Activated naive CD8-positive, alpha-beta T cell treated with anti-CD3 and anti-CD28 coated beads, Interleukin-2, amount 10 ng/mL, durations not matched to agents 7 days and 5 days (primary cell): ENCODE results near the gene RAB11B. TPM values are rescaled to one million over a fixed set of nuclear protein-coding genes. Genes with fewer than 3 reads are reported as not detected.

Experiments
- ATAC-seq: fragments of 150-1000 bp; cut with Tn5 transposase; one replicate; pipeline ENCODE4 v1.10.0; 2021; ENCODE audit warnings: low read depth, moderate library complexity
- POLR2A ChIA-PET: fragments of 350-600 bp; sonication (Branson Sonifier 250); formaldehyde crosslinking; loops from one replicate; lab custom pipeline; 2021; ENCODE audit warnings: antibody characterized with exemption; lab: Charles Lee
- DNase-seq: peaks from one replicate; pipeline ENCODE4 v3.0.0; 2021
- H3K27ac Mint-ChIP-seq: one replicate; pipeline ENCODE4 v1.8.0; 2022; ENCODE audit warnings: mild to moderate bottlenecking, mixed read lengths
- H3K27me3 Mint-ChIP-seq: one replicate; pipeline ENCODE4 v1.8.0; 2022; ENCODE audit warnings: mild to moderate bottlenecking, moderate library complexity, mixed read lengths
- H3K36me3 Mint-ChIP-seq: one replicate; pipeline ENCODE4 v1.8.0; 2021; ENCODE audit warnings: mild to moderate bottlenecking, mixed read lengths
- H3K4me1 Mint-ChIP-seq: one replicate; pipeline ENCODE4 v1.8.0; 2021; ENCODE audit warnings: mixed read lengths
- H3K4me3 Mint-ChIP-seq: one replicate; pipeline ENCODE4 v1.8.0; 2022; ENCODE audit warnings: mild to moderate bottlenecking, moderate library complexity, mixed read lengths
- H3K9me3 Mint-ChIP-seq: one replicate; pipeline ENCODE4 v1.8.0; 2021; ENCODE audit warnings: mixed read lengths
- total RNA-seq, 2 experiments: library from RNA; stranded (reverse); gene quantifications; one replicate each; pipeline ENCODE4 v1.2.3, GENCODE V29; 2021

The RAB11B gene
- total RNA-seq, 2 experiments from 2014 or later, result 98.8 to 103 TPM

DNA sequence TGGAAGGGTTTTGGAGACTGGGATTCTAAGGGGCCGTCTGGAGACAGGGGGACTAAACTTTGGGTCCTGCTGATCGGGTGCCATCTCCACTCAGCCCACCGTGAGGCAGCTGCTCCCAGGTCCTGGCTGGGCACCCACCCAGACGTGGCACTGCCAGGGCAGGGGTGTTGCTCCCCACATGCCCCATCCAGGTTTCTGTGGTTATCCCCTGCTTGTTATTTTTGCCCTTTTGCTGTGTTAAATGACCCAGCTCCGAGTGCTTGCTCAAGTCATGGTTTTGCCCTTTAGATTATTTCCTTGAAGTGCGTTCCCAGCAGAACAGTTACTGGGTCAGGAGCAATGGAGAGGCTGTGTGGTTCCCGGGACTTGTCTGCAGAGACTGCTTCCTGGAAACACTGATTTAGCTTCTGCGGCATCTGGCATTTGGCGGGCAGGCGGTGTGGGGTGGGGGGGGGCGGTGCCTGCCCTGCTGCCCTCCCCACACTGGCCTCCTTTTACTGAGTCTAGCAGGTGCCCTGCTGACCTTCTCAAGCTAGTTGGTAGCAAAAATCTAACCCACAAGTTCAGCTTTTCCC is 1.9 kb downstream of the RAB11B start:
- Mint-ChIP-seq H3K27ac (peak overlapping the region; percentile 80), H3K4me3 (peak overlapping the region; percentile 72), H3K36me3 (peaks cover 7% of the 10 kb centered on the region), H3K27me3 (no peaks in the 10 kb centered on the region), H3K4me1 (peaks cover 27% of the 10 kb centered on the region), H3K9me3 (no peaks in the 10 kb centered on the region)
- POLR2A ChIA-PET, result interaction anchor here (0.6 to 1.5 kb wide), 5 partner anchors 21 to 272 kb away, joined by 3 to 6 read pairs (median 3); partner anchors contain the start of genes KANK3 and MARCHF2
- ATAC-seq (no peak), DNase-seq (no peak)

- ATAC-seq (no peak), DNase-seq (no peak)
- POLR2A ChIA-PET, result interaction anchor here (1.1 to 1.4 kb wide), 2 partner anchors 20 to 29 kb away, joined by 3 to 4 read pairs; partner anchors contain the start of genes ANGPTL4 and MARCHF2
- H3K27me3 Mint-ChIP-seq, result no peaks in the 10 kb centered on the region
- no peak overlapping the region for H3K4me3 Mint-ChIP-seq
- H3K4me1 Mint-ChIP-seq, result peaks cover 31% of the 10 kb centered on the region
- H3K27ac Mint-ChIP-seq, result peak overlapping the region; percentile 21
- H3K36me3 Mint-ChIP-seq, result peaks cover 3% of the 10 kb centered on the region
- H3K9me3 Mint-ChIP-seq, result no peaks in the 10 kb centered on the region
Observed at GRCh38 chr19:8393192-8393870, 3.2 kb downstream of the RAB11B start.

- ATAC-seq, result no peak
- H3K27ac Mint-ChIP-seq, result no peak overlapping the region
- H3K4me3 Mint-ChIP-seq, result no peak overlapping the region
- H3K36me3 Mint-ChIP-seq, result peaks cover 3% of the 10 kb centered on the region
- DNase-seq, result no peak
- H3K9me3 Mint-ChIP-seq, result no peaks in the 10 kb centered on the region
- POLR2A ChIA-PET, result interaction anchor here (0.9 to 1.4 kb wide), 3 partner anchors 19 to 40 kb away, joined by 3 to 4 read pairs (median 3); partner anchors contain the start of genes ANGPTL4 and MARCHF2
- H3K4me1 Mint-ChIP-seq, result peaks cover 31% of the 10 kb centered on the region
- H3K27me3 Mint-ChIP-seq, result no peaks in the 10 kb centered on the region
Observed at GRCh38 chr19:8393871-8394250, 3.7 kb downstream of the RAB11B start.

DNA sequence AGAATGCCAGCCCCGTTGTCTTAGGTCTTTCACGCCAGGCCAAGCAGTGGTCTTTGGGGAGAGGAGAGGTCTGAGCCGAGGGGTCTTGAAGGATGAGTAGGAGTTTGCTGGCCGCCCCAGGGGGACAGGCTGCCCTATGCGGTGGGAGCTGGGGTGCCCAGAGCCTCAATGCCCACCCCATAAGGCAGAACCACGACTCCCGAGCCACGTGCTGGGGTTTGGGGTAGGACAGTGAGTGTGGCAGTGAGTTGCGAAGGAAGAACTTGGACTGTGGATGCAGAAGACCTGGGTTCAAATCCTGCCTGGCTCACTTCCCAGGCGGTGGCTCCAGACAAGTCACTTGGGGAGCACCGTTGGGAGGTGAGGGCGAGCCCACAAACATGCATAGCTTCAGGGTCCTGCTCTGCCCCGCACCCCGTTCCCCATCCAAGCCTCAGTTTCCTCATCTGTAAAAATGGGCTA is 5.5 kb downstream of the RAB11B start:
- POLR2A ChIA-PET, result interaction anchor here (0.7 kb wide), 1 partner anchor 185 kb away, joined by 4 read pairs; no protein-coding TSS in a partner anchor
- H3K27ac Mint-ChIP-seq, result no peak overlapping the region
- ATAC-seq (no peak), DNase-seq (no peak)
- H3K9me3 Mint-ChIP-seq, result no peaks in the 10 kb centered on the region
- no peak overlapping the region for H3K4me3 Mint-ChIP-seq
- peaks cover 4% of the 10 kb centered on the region for H3K36me3 Mint-ChIP-seq
- peaks cover 31% of the 10 kb centered on the region for H3K4me1 Mint-ChIP-seq
- H3K27me3 Mint-ChIP-seq, result no peaks in the 10 kb centered on the region

- ATAC-seq (no peak), DNase-seq (no peak)
- H3K36me3 Mint-ChIP-seq, result peaks cover 4% of the 10 kb centered on the region
- no peaks in the 10 kb centered on the region for H3K27me3 Mint-ChIP-seq
- peaks cover 28% of the 10 kb centered on the region for H3K4me1 Mint-ChIP-seq
- H3K4me3 Mint-ChIP-seq, result no peak overlapping the region
- no peak overlapping the region for H3K27ac Mint-ChIP-seq
- POLR2A ChIA-PET, result interaction anchor here (0.7 kb wide), 1 partner anchor 185 kb away, joined by 4 read pairs; no protein-coding TSS in a partner anchor
- H3K9me3 Mint-ChIP-seq, result no peaks in the 10 kb centered on the region
Observed at GRCh38 chr19:8396185-8396562, 6.0 kb downstream of the RAB11B start.

DNA sequence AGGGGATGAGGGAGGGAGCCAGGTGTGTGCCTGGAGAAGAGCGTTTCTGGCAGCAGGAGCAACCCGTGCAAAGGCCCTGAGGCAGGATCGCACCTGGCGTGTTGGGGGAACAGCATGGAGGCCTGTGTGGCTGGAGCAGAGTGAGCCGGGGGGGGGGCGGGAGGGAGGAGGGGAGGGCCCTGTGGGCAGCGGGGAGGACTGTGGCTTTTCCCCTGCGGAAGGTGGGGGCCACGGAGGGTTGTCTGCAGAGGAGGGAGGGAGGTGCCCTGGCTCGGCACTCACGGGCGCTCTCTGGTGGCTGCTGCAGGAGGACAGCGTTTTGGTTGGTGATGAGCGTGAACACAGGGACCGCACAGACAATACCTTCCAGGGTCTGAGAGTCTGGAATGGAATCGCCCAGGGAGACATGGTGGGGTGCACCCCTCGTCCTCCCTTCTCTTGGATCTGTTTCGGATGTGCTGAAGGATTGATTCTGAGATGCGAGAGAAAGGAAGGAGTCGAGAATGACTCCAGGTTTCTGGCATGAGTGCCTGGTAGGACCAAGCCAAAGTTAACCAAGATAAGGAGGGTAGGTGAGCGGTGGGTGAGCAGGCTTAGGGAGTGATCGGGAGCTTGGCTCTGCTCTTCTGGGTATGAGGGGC is 6.5 kb downstream of the RAB11B start:
- no peaks in the 10 kb centered on the region for H3K27me3 Mint-ChIP-seq
- peaks cover 26% of the 10 kb centered on the region for H3K4me1 Mint-ChIP-seq
- peak; percentile 87 for ATAC-seq

GRCh38 chr19:8397271-8397670 is 7.1 kb downstream of the RAB11B start:
- no peak overlapping the region for H3K4me3 Mint-ChIP-seq
- ATAC-seq, result no peak
- no peaks in the 10 kb centered on the region for H3K9me3 Mint-ChIP-seq
- peaks cover 22% of the 10 kb centered on the region for H3K4me1 Mint-ChIP-seq
- POLR2A ChIA-PET, result interaction anchor here (1.1 kb wide), 1 partner anchor 43 kb away, joined by 3 read pairs; no protein-coding TSS in a partner anchor
- peak overlapping the region; percentile 80 for H3K27ac Mint-ChIP-seq
- H3K36me3 Mint-ChIP-seq, result peaks cover 4% of the 10 kb centered on the region
- no peaks in the 10 kb centered on the region for H3K27me3 Mint-ChIP-seq
- no peak for DNase-seq

More for the DNA sequence above, 6.5 kb downstream of the RAB11B start:
- POLR2A ChIA-PET, result interaction anchor here (0.7 kb wide), 1 partner anchor 184 kb away, joined by 4 read pairs; no protein-coding TSS in a partner anchor
- Mint-ChIP-seq H3K4me3 (no peak overlapping the region), H3K36me3 (peaks cover 4% of the 10 kb centered on the region), H3K9me3 (no peaks in the 10 kb centered on the region), H3K27ac (peak overlapping the region; percentile 80)
- DNase-seq, result peak; percentile 89

- H3K36me3 Mint-ChIP-seq, result peaks cover 4% of the 10 kb centered on the region
- ATAC-seq, result no peak
- peaks cover 20% of the 10 kb centered on the region for H3K4me1 Mint-ChIP-seq
- POLR2A ChIA-PET, result interaction anchor here (1.1 kb wide), 1 partner anchor 44 kb away, joined by 3 read pairs; no protein-coding TSS in a partner anchor
- no peaks in the 10 kb centered on the region for H3K27me3 Mint-ChIP-seq
- no peaks in the 10 kb centered on the region for H3K9me3 Mint-ChIP-seq
- DNase-seq, result no peak
- no peak overlapping the region for H3K4me3 Mint-ChIP-seq
- H3K27ac Mint-ChIP-seq, result no peak overlapping the region
Observed at GRCh38 chr19:8397746-8398310, 7.7 kb downstream of the RAB11B start.

- Mint-ChIP-seq H3K9me3 (no peaks in the 10 kb centered on the region), H3K36me3 (peaks cover 4% of the 10 kb centered on the region), H3K4me1 (peaks cover 17% of the 10 kb centered on the region), H3K27ac (no peak overlapping the region), H3K4me3 (no peak overlapping the region), H3K27me3 (no peaks in the 10 kb centered on the region)
- POLR2A ChIA-PET, result interaction anchor here (1.1 kb wide), 1 partner anchor 44 kb away, joined by 3 read pairs; no protein-coding TSS in a partner anchor
- DNase-seq (no peak), ATAC-seq (no peak)
Observed at GRCh38 chr19:8398311-8398771, 8.2 kb downstream of the RAB11B start.

GRCh38 chr19:8399681-8400188 is 9.6 kb downstream of the RAB11B start:
- H3K27ac Mint-ChIP-seq, result no peak overlapping the region
- H3K4me1 Mint-ChIP-seq, result peaks cover 13% of the 10 kb centered on the region
- ATAC-seq (no peak), DNase-seq (no peak)
- POLR2A ChIA-PET, result no interaction called here
- no peaks in the 10 kb centered on the region for H3K9me3 Mint-ChIP-seq
- no peak overlapping the region for H3K4me3 Mint-ChIP-seq
- H3K36me3 Mint-ChIP-seq, result peaks cover 7% of the 10 kb centered on the region
- no peaks in the 10 kb centered on the region for H3K27me3 Mint-ChIP-seq

DNA sequence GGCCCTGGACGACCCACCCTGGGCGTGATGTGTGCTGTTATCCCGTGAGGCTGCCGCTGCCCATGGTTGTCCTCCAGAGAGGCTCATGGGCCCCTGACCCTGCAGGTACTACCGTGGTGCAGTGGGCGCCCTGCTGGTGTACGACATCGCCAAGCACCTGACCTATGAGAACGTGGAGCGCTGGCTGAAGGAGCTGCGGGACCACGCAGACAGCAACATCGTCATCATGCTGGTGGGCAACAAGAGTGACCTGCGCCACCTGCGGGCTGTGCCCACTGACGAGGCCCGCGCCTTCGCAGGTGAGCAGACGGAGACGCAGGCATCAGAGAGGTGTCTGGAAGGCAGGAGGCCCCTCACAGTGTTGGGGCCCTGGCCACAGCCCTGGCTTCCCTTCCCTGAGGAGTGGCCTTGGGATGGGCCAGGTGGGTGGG is 11.8 kb downstream of the RAB11B start:
- ATAC-seq (no peak), DNase-seq (no peak)
- Mint-ChIP-seq H3K27ac (no peak overlapping the region), H3K9me3 (no peaks in the 10 kb centered on the region), H3K4me3 (no peak overlapping the region), H3K27me3 (no peaks in the 10 kb centered on the region), H3K36me3 (peaks cover 4% of the 10 kb centered on the region), H3K4me1 (peaks cover 4% of the 10 kb centered on the region)
- POLR2A ChIA-PET, result no interaction called here

DNA sequence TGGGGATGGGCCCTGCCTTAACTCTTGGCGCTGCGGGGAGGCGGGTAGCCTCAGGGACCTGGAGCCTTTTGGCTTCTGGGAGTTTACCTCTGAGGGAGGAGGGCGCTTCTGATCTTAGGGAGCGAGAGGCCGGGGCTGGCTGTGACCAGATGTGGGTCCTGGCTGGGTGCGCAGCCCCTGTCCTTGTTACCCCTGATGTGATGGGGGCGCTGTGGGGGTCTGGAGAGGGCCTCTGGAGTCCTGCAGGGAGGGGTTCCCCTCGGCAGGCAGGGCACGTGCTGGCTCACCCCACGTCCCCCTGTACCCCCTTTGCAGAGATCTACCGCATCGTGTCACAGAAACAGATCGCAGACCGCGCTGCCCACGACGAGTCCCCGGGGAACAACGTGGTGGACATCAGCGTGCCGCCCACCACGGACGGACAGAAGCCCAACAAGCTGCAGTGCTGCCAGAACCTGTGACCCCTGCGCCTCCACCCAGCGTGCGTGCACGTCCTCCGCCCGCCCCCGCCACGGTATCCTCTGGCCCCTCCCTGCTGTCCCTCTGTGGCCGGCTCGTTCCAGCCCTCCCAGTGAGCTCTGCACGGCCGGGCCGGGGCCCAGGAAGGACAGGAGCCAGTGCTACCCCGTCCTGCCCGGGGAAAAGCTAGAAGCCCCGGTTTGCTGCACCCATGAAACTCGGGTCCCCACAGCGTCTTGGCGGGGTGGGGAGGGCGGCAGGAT is 13.1 kb downstream of the RAB11B start:
- no peak for DNase-seq
- H3K27ac Mint-ChIP-seq, result no peak overlapping the region
- POLR2A ChIA-PET, result no interaction called here

More for the DNA sequence above, 13.1 kb downstream of the RAB11B start:
- no peaks in the 10 kb centered on the region for H3K9me3 Mint-ChIP-seq
- H3K27me3 Mint-ChIP-seq, result no peaks in the 10 kb centered on the region
- ATAC-seq, result no peak
- peaks cover 4% of the 10 kb centered on the region for H3K36me3 Mint-ChIP-seq
- no peak overlapping the region for H3K4me3 Mint-ChIP-seq
- no peaks in the 10 kb centered on the region for H3K4me1 Mint-ChIP-seq
